ENCODE data around the gene NUP62CL. TPM values are rescaled to one million over a fixed set of nuclear protein-coding genes. Genes with fewer than 3 reads are reported as not detected.
"Not testable (repeated sequence)": the region's sequence is repeated elsewhere in the genome, so short reads cannot be mapped to it uniquely, and the experiment has no call there.

Gene NUP62CL
- total RNA-seq, 2 donors from 2014 or later: 2.2 TPM

- no peak overlapping the region for H3K27ac Mint-ChIP-seq
- no peak overlapping the region for H3K4me3 Mint-ChIP-seq
- H3K4me1 Mint-ChIP-seq: no peaks in the 10 kb centered on the region
- no peaks in the 10 kb centered on the region for H3K9me3 ChIP-seq (ENCODE audit: control insufficient read depth, low read length, poor library complexity, severe bottlenecking)
- peaks cover 2% of the 10 kb centered on the region for H3K36me3 Mint-ChIP-seq (ENCODE audit: low read depth)
- H3K27me3 Mint-ChIP-seq: no peaks in the 10 kb centered on the region
- ATAC-seq (no peak), DNase-seq (no peak)
These were observed 37.5 kb downstream of the NUP62CL start for GRCh38 chrX:107168712-107169111.

GRCh38 chrX:107168257-107168656, 38.0 kb downstream of the NUP62CL start:
- ATAC-seq: no peak
- Mint-ChIP-seq H3K4me3 (no peak overlapping the region), H3K27me3 (no peaks in the 10 kb centered on the region)

GRCh38 chrX:107167163-107167921, 38.9 kb downstream of the NUP62CL start:
- ATAC-seq: no peak
- peaks cover 2% of the 10 kb centered on the region for H3K36me3 Mint-ChIP-seq (ENCODE audit: low read depth)
- H3K27ac Mint-ChIP-seq: no peak overlapping the region
- no peaks in the 10 kb centered on the region for H3K27me3 Mint-ChIP-seq
- no peak for DNase-seq
- no peaks in the 10 kb centered on the region for H3K4me1 Mint-ChIP-seq
- no peaks in the 10 kb centered on the region for H3K9me3 ChIP-seq (ENCODE audit: control insufficient read depth, low read length, poor library complexity, severe bottlenecking)
- no peak overlapping the region for H3K4me3 Mint-ChIP-seq

More at GRCh38 chrX:107168257-107168656, 38.0 kb downstream of the NUP62CL start:
- DNase-seq: no peak
- Mint-ChIP-seq H3K4me1 (no peaks in the 10 kb centered on the region), H3K36me3 (ENCODE audit: low read depth) (peaks cover 2% of the 10 kb centered on the region), H3K27ac (no peak overlapping the region)
- no peaks in the 10 kb centered on the region for H3K9me3 ChIP-seq (ENCODE audit: control insufficient read depth, low read length, poor library complexity, severe bottlenecking)

- not testable (repeated sequence) for H3K27ac Mint-ChIP-seq; H3K4me3 Mint-ChIP-seq; H3K9me3 ChIP-seq (ENCODE audit: control insufficient read depth, low read length, poor library complexity, severe bottlenecking); H3K4me1 Mint-ChIP-seq; ATAC-seq; H3K27me3 Mint-ChIP-seq; H3K36me3 Mint-ChIP-seq (ENCODE audit: low read depth); DNase-seq
These were observed 48.6 kb downstream of the NUP62CL start for GRCh38 chrX:107157618-107158017.

- DNase-seq; H3K9me3 ChIP-seq (ENCODE audit: control insufficient read depth, low read length, poor library complexity, severe bottlenecking); H3K27me3 Mint-ChIP-seq; H3K4me1 Mint-ChIP-seq; H3K36me3 Mint-ChIP-seq (ENCODE audit: low read depth); ATAC-seq: not testable (repeated sequence)
- Mint-ChIP-seq H3K4me3 (peak overlapping the region; percentile 71), H3K27ac (peak overlapping the region; percentile 21)
These were observed 50.4 kb downstream of the NUP62CL start for GRCh38 chrX:107155621-107156430.

GRCh38 chrX:107154787-107155620, 51.2 kb downstream of the NUP62CL start:
- Mint-ChIP-seq H3K36me3 (ENCODE audit: low read depth) (no peaks in the 10 kb centered on the region), H3K27me3 (no peaks in the 10 kb centered on the region), H3K4me1 (peaks cover 5% of the 10 kb centered on the region), H3K4me3 (peak overlapping the region; percentile 71), H3K27ac (peak overlapping the region; percentile 21)
- ATAC-seq (peak; percentile 33), DNase-seq (no peak)
- no peaks in the 10 kb centered on the region for H3K9me3 ChIP-seq (ENCODE audit: control insufficient read depth, low read length, poor library complexity, severe bottlenecking)

GRCh38 chrX:107153005-107153404, 53.2 kb downstream of the NUP62CL start:
- no peak overlapping the region for H3K27ac Mint-ChIP-seq

GRCh38 chrX:107146670-107147069, 59.6 kb downstream of the NUP62CL start:
- DNase-seq: no peak
- no peaks in the 10 kb centered on the region for H3K27me3 Mint-ChIP-seq

More at GRCh38 chrX:107153005-107153404, 53.2 kb downstream of the NUP62CL start:
- no peak for ATAC-seq
- Mint-ChIP-seq H3K4me3 (no peak overlapping the region), H3K27me3 (no peaks in the 10 kb centered on the region), H3K4me1 (peaks cover 5% of the 10 kb centered on the region), H3K36me3 (ENCODE audit: low read depth) (no peaks in the 10 kb centered on the region)
- no peaks in the 10 kb centered on the region for H3K9me3 ChIP-seq (ENCODE audit: control insufficient read depth, low read length, poor library complexity, severe bottlenecking)
- DNase-seq: no peak

GRCh38 chrX:107135965-107136307, 70.3 kb downstream of the NUP62CL start:
- Mint-ChIP-seq H3K27ac (no peak overlapping the region), H3K4me1 (peaks cover 4% of the 10 kb centered on the region), H3K4me3 (no peak overlapping the region), H3K27me3 (no peaks in the 10 kb centered on the region), H3K36me3 (ENCODE audit: low read depth) (peaks cover 2% of the 10 kb centered on the region)
- no peak for DNase-seq
- no peaks in the 10 kb centered on the region for H3K9me3 ChIP-seq (ENCODE audit: control insufficient read depth, low read length, poor library complexity, severe bottlenecking)
- no peak for ATAC-seq

More at GRCh38 chrX:107146670-107147069, 59.6 kb downstream of the NUP62CL start:
- peaks cover 3% of the 10 kb centered on the region for H3K4me1 Mint-ChIP-seq
- H3K4me3 Mint-ChIP-seq: no peak overlapping the region
- no peak overlapping the region for H3K27ac Mint-ChIP-seq
- H3K9me3 ChIP-seq (ENCODE audit: control insufficient read depth, low read length, poor library complexity, severe bottlenecking): no peaks in the 10 kb centered on the region
- no peaks in the 10 kb centered on the region for H3K36me3 Mint-ChIP-seq (ENCODE audit: low read depth)
- no peak for ATAC-seq

GRCh38 chrX:107135049-107135964, 70.9 kb downstream of the NUP62CL start:
- Mint-ChIP-seq H3K27ac (no peak overlapping the region), H3K4me1 (peaks cover 4% of the 10 kb centered on the region), H3K36me3 (ENCODE audit: low read depth) (peaks cover 2% of the 10 kb centered on the region), H3K27me3 (no peaks in the 10 kb centered on the region), H3K4me3 (peak overlapping the region; percentile 3)
- no peak for ATAC-seq
- DNase-seq: no peak
- no peaks in the 10 kb centered on the region for H3K9me3 ChIP-seq (ENCODE audit: control insufficient read depth, low read length, poor library complexity, severe bottlenecking)

- no peaks in the 10 kb centered on the region for H3K36me3 Mint-ChIP-seq (ENCODE audit: low read depth)
- no peak for ATAC-seq
These were observed 82.5 kb downstream of the NUP62CL start for GRCh38 chrX:107123750-107124149.

GRCh38 chrX:107119283-107119682, 87.0 kb downstream of the NUP62CL start:
- Mint-ChIP-seq H3K27me3 (no peaks in the 10 kb centered on the region), H3K4me3 (peak overlapping the region; percentile 99), H3K4me1 (peaks cover 18% of the 10 kb centered on the region), H3K27ac (peak overlapping the region; percentile 94), H3K36me3 (ENCODE audit: low read depth) (peaks cover 8% of the 10 kb centered on the region)
- DNase-seq: no peak
- no peaks in the 10 kb centered on the region for H3K9me3 ChIP-seq (ENCODE audit: control insufficient read depth, low read length, poor library complexity, severe bottlenecking)
- no peak for ATAC-seq

More at GRCh38 chrX:107123750-107124149, 82.5 kb downstream of the NUP62CL start:
- Mint-ChIP-seq H3K27me3 (no peaks in the 10 kb centered on the region), H3K4me1 (peaks cover 2% of the 10 kb centered on the region), H3K4me3 (no peak overlapping the region), H3K27ac (no peak overlapping the region)
- DNase-seq: no peak
- no peaks in the 10 kb centered on the region for H3K9me3 ChIP-seq (ENCODE audit: control insufficient read depth, low read length, poor library complexity, severe bottlenecking)

Data from T-helper 17 cell (primary cell).